ENCODE results near the gene DPYSL4.

DPYSL4 gene

DNA sequence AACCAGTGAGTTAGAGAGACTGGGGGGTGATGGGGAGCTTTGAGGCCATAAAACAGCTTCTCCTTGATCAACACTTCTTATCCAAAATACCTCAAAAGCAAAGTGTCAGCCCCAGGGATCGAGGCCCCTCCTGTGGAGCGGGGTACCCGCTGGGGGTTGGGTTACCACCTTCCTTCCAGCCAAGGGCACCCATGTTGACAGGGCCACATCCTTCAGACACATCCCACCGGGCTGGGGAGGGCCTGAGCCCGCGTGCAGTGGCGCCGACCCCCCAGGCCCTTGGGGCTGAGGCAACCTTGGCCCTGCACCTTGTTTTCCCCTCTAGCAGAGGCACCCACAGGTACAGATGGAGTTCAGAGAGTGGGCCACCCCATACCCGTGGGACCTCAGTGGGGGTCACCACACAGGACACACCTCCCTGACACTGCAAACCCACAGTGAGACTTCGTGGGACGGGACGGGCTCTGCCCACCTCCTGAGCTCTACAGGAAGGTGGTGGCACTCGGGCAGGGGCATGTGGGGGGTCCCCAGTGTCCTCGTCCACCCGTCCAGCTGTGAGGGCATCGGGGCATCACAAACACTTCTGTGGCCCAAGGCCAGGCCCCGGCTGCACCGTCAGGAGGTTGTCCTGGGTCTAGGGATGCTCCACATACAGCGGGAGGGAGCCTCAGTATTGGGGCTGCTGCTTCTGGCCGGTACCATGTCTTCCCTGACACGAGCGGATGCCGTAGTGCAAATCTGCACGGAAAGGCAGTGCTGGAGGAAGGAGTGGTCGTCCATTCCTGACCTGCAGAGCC lies 10.7 kb downstream of the DPYSL4 start:
- DNase-seq: no peak

DNA sequence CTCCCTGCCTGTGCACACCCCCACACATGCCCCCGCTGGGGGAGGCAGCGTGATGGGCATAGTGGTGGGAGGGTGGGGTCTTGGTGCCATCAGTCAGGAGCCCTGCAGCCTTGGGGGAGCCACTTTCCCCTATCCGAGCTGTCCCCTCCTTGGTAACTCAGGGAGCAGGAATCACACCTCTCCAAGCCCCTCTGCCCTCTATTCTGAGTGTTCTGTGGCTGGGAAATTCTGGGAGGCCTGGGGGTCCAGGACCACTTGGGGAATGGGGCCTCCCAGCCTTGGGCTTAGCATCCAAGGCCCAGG lies 11.3 kb downstream of the DPYSL4 start:
- no peak for DNase-seq

DNA sequence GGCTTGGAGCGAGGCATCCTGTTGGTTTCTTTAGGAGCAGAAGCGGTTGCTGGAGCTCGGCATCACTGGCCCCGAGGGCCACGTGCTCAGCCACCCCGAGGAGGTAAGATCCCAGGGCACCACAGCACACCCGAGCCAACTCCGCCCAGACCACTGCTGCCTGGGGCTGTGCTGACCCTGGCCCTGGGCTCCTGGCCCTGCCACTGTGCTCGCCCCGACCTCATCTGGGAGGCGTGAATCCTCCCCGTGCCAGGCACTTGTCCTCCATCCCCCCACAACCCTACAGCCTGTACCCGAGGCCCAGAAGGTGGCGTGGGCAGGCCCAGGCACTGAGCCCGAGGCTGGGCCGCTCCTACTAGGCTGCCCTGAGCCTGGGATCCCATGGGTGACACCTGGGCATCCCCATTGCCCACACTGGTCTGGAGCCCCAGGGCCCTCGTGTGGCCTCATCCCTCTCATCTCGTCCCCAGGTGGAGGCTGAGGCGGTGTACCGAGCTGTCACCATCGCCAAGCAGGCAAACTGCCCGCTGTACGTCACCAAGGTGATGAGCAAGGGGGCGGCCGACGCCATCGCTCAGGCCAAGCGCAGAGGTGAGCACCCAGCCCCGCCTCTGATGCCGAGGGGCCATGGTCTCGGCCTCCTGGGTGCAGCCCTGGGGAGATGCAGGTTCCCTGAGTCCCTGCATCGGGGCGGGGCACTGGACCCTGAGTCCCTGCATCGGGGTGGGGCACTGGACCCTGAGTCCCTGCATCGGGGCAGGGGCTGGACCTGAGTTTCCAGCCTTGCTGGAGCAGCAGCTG lies 11.8 kb downstream of the DPYSL4 start:
- DNase-seq: no peak

DNA sequence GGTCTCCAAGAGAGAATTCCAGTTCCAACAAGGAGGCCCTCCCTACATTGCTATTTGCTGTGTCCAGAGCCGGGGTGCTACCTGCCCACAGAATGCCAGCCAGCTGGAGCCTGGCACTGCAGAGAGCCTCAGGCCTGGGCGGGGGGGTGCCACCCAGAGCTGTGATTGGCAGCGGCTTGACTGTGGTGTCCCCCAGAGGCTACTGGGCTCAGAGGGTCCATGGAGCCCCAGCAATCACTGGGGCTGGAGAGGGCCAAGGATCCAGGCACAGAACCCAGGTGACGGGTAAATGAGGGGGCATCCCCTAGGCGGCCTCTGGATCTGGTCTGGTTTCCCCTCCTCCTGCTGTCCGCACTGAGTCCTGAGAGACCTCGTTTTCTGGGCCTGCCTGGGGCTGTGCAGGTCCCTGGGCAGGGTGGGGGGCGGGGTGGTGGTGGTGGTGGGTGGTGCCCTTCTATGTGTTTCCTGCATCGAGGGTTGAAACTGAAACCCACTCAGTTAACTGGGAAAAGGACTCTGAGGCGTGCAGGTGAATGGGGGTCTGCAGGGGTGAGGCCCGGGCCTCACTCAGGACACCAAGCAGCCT lies 12.6 kb downstream of the DPYSL4 start:
- no peak for DNase-seq

DNA sequence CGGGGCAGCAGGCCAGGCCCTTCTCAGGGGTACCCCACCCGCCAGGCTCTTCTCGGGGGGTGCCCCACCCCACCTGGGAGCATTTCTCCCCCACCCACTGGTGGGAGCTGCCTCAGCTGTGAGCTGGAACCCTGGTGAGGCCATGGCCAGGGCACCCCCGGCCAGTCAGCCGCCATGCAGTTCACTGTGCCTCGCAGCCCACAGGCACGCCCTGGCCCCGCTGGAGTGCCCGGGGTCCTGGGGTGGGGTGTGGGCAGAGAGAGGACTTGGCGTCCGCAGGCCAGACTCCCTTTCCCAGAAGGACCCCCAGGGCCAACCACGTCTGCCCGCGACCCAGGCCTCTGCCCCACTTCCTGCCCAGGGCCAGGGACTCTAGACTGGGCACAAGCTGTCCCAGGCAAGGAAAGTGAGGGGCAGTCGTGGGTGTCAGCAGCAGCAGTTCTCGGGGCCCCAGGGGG lies 13.1 kb downstream of the DPYSL4 start:
- no peak for DNase-seq

DNA sequence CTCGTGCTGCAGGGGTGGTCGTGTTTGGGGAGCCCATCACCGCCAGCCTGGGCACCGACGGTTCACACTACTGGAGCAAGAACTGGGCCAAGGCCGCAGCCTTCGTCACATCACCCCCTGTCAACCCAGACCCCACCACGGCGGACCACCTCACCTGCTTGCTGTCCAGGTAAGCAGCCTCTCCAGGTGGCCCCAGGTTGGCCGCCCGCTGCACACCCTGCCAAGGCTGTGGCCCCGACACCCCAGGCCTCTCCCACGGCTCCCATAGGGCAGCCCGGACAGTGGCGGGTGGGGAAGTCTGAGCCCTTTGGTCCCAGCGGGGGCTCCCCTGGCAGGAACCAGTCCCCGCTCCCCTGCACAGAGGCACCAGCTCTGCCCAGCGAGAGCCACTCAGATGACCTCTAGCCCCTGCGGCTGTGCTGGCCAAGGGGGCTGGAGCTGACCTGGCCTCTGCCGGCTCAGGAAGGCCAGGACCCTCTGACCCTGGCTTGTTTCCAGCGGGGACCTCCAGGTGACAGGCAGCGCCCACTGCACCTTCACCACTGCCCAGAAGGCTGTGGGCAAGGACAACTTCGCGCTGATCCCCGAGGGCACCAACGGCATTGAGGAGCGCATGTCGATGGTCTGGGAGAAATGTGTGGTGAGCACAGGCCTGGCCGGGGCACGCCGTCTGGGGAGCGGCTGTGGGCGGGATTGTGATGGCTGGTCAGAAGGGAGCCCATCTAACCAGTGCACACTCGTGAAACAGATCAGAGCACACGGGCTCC lies 13.8 kb downstream of the DPYSL4 start:
- no peak for DNase-seq

DNA sequence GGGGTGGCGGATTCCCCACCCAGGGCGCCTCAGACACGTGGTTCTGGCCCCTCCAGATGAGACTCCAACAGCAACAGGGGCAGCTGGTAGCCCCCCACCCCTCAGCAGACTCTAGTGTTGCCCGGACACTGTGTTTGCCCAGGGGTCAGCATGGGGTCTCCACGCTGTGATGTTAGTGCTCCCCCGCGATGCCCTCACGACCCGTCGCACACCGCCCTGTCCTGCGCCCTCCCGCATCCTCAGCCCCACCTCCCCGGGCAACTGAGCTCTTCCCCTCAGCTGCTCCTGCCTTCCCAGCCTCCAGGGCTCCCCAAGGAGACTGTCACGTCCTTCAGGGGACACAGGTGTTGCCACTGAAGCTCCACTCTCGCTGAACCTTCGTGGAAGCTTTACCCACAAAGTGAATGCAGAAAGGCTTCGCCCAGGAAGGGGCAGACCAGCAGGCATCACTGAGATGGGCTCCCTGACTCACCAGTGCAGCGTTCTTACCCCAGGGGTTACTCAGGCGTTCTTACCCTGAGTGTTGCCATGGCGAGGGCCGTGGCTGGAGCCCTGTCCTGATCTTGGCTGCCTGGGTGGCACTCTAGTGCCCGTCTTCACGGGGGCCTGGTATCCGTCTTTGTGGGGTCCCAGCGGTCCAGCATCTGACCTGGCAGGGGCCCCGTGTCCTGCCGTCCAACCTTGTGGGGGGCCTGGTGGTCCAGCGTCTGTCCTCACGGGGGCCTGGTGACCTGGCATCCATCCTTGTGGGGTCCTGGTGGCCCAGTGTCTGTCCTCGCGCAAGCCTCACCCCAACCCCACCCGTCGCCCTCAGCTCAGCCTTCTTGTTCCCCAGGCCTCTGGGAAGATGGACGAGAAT lies 14.6 kb downstream of the DPYSL4 start:
- DNase-seq: no peak

DNA sequence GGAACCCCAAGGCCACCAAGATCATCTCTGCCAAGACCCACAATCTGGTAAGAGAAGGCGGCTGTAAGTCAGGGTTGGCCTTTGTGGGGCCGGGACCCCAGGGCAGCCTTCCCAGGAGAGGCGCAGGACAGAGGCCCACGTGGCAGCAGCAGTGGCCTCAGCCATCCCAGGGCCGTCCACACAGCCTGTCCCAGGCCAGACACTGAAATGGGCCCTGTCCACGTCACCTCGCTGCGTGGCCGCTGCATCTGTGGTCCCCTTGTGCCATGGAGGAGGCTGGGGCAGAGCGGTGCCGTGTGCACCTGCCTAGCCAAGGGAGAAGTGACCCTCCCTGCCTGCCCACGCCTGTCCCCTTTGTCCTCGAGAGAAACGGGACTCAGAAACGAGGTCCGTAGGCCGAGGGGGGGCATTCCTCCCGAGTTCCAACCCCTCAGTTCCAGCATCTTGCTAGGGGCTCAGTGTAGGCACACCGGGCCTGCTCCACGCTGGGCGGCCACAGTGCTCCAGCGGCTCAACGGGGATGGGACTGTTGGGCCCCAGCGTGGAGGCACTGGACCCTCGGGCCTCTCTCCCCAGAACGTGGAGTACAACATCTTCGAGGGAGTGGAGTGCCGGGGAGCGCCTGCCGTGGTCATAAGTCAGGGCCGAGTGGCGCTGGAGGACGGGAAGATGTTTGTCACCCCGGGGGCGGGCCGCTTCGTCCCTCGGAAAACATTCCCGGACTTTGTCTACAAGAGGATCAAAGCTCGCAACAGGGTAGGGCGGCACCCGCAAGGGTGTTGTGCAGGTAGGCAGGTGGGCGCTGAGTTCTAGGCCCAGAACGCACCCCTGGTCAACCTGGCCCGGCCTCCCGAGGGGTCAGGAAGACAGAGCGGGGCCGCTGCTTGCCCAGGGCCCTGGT lies 15.6 kb downstream of the DPYSL4 start:
- DNase-seq: no peak

DNA sequence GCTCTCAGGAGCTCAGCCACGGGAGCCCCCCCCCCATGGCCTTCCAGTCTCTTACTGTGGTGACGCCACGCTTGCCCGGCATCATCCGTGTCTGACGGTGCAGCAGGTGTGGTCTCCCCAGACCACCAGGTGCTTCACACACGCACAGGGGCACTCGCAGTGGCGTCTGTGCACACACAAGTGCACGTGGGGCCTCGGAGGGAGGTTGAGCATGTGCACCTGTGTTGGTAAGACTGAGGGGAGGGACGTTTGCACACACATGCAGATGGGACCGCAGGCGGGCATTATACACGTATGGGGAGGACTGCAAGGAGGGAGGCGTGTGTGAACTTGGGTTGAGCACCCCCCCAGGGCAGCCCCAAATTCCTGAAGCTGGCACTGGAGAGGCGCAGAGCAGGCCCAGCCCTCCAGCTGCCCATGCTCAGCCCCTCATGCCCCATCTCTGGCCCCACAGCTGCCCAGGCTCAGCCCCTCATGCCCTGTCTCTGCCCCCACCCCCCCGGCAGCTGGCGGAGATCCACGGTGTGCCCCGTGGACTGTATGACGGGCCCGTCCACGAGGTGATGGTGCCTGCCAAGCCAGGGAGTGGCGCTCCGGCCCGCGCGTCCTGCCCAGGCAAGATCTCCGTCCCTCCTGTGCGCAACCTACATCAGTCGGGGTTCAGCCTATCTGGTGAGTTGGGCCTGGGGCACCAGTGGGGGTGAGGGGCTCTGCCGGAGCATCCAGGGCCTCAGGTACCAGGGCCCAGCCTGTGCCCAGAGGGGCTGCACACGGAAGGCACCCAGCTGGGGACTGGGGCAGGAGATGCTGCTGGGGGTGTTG lies 16.7 kb downstream of the DPYSL4 start:
- DNase-seq: no peak

DNA sequence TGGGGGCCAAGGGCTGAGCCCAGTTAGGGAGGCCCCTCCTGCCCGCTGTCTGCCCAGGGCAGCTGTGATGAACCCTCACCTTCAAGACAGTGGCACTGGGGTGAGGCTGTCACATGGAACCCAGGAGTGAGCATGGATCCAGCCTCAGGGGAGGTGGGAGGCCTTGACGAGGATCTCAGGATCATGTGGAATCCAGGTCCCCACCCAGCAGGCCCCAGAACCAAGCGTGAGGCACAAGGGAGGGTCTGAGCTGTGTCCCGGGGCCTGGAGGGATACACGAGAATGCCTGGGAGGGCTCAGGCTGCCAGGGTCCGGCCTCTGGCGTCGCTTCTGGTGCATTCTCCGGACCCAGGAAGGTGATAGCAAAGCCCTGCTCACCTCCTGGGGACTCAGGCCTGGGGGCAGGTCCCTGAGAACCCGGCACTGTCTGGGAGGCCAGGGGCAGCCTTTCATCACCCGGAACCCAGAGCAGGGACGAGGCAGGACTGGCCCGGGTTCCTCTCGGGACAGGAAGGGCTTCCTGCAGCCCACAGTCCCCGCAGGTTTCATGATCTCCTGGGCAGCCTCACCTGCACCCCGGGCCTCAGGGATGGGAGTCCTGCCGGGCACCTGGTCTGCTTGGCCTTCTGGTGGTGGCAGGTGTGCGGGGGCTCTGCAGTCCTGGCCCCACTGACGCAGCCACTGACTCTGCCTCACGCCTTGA lies 17.5 kb downstream of the DPYSL4 start:
- no peak for DNase-seq

DNA sequence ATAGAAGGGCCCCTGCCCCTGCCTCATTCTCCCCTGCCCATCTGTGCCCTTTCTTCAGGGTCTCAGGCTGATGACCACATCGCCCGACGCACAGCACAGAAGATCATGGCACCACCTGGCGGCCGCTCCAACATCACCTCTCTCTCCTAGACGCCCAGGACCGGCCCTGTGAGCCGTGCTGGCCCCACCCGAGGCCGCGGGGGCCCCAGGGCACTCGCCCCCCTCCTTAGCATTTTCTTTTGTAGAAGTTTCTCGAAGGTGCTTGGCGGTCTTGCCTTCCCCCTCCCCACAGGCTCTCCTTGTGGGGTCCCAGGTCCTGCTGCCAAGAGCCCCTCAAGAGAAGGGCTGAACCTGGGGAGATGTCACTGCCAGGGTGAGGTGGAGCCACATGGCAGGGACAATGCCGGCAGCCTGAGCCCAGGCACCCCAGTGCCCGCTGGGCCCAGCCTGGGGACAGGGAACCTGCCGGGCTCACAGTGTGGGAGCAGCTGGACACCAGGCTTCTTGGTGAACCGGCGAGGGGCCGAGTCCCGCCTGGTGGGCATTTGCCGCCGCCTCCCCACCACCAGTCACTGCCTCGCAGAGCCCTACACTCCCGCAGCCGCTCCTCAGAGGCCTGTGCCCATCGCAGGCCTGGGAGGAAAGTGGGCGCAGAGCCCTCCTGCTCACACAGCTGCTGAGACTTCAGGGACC lies 18.2 kb downstream of the DPYSL4 start:
- DNase-seq: no peak

DNA sequence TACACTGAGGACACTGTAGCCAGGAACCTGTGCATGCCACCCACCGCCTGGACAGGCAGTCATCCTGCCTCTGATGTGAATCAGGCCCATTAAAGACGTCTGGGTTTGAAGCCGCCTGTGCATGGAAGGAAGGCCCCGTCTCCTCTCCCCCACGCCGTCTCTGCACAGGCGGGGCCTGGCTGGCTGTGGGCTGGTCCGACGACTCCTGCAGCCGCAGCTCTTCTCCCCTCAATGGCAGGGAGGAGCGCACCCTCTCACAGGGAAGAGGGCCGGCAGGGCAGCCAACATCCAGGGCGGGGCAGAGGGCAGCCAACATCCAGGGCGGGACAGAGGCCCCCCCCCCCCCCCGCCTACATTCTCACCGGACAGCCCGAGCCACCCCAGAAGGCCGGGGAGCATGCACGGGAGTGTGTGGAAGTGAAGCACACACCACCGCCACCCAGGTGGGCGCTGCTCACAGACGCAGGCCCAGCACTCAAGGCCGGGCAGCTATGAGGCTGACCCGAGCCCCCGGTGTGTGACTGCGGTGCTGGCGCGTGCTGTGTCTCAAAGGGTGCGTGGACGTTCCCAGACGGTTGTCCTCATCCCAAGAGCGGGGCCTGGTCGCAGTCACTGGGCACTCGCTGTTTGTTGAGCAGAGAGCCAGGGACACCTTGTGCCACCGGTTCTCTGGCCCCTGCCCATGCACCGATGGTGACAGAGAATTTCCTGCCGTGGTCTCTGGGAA lies 19.1 kb downstream of the DPYSL4 start:
- DNase-seq: no peak

DNA sequence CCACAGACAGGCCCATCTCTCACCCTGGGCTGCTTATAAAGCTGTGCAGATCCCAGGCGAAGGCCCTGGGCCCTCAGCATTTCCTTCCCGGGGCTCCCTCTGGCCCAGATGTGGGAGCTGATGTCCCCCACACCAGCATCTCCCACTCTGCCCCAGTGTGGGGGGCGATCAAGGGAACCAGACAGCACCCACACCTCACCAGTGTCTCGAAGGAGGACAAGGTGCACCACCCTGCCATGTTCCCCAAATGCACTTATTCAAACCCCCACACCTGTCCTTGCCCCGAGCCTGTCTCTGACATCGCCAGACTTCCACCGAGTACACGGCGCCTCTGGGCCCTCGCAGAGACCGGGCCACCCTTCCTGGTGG lies 19.6 kb downstream of the DPYSL4 start:
- no peak for DNase-seq

DNA sequence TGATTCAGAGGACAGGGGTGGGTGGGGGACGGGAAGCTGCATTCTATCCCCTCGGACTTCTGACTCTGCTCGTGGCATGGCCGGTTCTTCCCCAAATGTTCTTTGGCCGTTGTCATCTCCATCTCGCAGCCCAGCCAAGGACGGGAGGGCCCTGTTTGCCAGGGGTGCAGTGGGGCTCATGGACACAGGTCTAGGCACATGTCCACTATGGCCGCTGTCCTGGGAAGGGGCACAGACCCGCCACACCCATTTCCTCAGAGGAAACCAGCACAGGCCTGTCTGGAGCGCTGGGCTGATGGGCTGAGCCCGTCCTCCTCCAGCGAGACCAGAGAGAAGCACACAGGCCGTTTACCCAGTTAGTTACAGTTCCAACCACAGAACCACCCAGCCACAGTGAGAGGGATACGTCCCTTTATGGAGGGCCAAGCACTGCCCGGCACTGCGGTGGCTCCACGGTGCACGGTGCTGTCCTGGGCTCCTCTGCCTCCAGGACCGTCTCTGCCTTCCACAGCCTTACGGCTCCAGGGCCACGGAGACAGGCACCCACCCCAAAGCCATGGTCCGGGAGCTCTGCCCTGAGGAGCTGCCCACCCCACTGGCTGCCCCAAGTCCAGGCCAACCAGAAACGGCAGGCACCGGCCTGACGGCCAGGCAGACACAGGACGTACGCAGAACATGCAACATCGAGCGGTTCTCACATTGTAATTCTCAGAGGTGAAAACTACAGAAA lies 20.2 kb downstream of the DPYSL4 start:
- DNase-seq: no peak

DNA sequence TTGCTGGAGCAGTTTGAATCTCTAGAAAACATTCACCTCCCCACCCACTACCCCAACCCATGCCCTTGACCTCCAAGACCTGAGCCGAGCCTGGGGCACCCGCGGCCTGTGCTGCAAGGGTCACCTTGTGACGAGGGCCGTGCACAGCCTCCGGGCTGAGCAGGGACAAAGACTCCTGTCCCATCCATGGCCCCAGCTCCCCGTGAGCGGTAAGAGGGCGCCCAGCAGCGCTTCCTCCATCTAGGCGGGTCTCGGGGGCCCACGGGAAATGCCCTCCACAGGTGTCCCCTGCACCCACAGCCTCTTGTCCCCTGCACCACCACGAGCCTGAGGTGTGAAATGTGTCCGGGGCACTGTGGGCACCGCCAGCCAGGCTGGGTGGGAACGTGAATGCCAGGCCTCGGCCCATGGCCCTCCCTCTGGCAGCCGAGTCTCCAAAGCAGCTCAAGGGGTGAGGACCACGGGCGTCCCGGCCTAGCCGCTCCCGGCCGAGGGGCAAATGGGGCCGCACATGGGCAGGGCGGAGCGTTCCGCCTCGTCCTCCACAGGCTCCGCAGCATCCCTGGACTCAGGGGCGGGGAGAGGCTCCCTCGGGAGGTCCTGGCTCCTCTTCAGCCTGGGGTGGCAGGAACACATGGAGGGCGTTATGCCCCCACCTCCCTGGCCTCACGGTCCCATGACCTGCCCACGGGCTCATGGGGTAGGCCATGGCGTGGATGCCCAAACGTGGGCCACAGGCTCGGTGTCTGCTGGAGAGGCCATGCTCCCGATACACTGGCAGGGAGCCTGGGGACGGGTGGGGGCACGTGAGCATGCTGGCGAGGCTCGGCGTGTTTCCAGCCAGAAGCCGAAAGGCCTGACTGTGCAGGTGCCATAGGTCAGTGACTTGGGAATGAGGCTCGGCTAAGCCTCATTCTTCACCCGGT lies 21.1 kb downstream of the DPYSL4 start:
- no peak for DNase-seq

DNA sequence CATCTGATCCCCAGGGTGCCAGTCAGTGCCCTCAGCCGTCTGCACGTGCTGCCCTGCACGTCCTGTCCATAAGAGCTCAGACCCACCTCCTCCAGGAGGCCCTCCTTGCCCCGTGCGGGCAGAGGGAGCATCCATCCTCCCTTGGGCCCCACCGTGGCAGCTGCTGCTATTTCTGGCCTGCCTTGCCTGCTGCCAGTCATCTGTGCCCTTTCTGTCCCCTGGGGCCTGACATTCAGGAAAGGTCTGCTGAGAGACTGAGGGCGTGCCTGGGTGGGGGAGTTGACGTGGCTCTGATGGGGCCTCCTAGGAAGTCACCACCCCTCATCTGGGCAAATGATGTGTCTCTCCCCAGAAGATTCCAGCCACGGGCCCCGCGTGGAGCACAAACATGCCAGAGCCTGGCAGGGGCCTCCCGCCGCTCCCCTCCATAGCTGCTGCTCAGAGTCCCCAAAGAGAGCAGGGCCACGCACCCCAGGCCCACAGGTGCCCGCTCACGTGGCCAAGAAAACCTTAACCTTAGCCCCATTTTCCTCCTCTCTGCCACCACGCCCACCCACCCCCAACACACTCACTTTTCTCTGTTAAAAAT lies 21.8 kb downstream of the DPYSL4 start:
- DNase-seq: no peak
